K562 (cell line): Measurements from ENCODE around the gene EZH1. TPM values are rescaled to one million over a fixed set of nuclear protein-coding genes. Genes with fewer than 3 reads are reported as not detected.

Source experiments
- TAF1 ChIP-seq: IDR thresholded peaks from 2 replicates; pipeline ENCODE4 v1.6.1; 2011; ENCODE audit warnings: mild to moderate bottlenecking, low read length, moderate library complexity; ENCODE audit not compliant: insufficient read depth, control insufficient read depth, severe bottlenecking; ENCODE audit errors: extremely low read depth
- polyA plus RNA-seq, 8 experiments: library from polyadenylated mRNA; depleted of rRNA in 4 of 8; stranded (reverse) in 5 of 8; unstranded in 3 of 8; fragments of >200 nt; fragmentation: Nextera tagmentation in 2 of 8; fragmentation: Illumina TruSeq in 1 of 8; extraction: Ambion mirVana in 2 of 8; extraction: Trizol in 1 of 8; gene quantifications; 2 replicates each; pipeline versions ENCODE4 v1.2.1 to v1.2.3, GENCODE V29; 2011 to 2014; ENCODE audit warnings: inconsistent platforms in 1 of 8, missing spikeins in 1 of 8
- total RNA-seq, 7 experiments: library from RNA; depleted of rRNA in 6 of 7; stranded (reverse); fragments of >200 nt in 6 of 7; fragmentation: Illumina TruSeq in 2 of 7; extraction: Trizol in 2 of 7; gene quantifications; 2 replicates each; pipeline versions ENCODE4 v1.2.1 to v1.2.3, GENCODE V29; 2011 to 2021; ENCODE audit warnings: low replicate concordance in 1 of 7
- TF ChIP-seq, protein P1 (sequence below): sonication (generic); formaldehyde crosslinking; IDR thresholded peaks from 2 replicates; pipeline ENCODE4 v1.8.0; 2023; ENCODE audit warnings: mild to moderate bottlenecking, missing genetic modification reagents
- TF ChIP-seq, protein P2 (sequence below): fragments of 450-650 bp; IDR thresholded peaks from 2 replicates; pipeline ENCODE4 v1.6.1; 2016; ENCODE audit warnings: mild to moderate bottlenecking, moderate library complexity
- TF ChIP-seq, protein P3 (sequence below): fragments of 250-450 bp; sonication (Bioruptor Pico); IDR thresholded peaks from 2 replicates; pipeline ENCODE4 v1.5.0; 2021
- TF ChIP-seq, protein P4 (sequence below): fragments of 150-350 bp; IDR thresholded peaks from 2 replicates; pipeline ENCODE4 v1.6.1; 2014; ENCODE audit warnings: low read depth, mild to moderate bottlenecking, low read length, borderline replicate concordance

EZH1 gene
- total and polyA plus RNA-seq, 9 of the 15 experiments (the other 6 are each of a cell fraction or from before 2014, with no cell fraction given): 8.6 to 40.8 (median 22.9) TPM

DNA sequence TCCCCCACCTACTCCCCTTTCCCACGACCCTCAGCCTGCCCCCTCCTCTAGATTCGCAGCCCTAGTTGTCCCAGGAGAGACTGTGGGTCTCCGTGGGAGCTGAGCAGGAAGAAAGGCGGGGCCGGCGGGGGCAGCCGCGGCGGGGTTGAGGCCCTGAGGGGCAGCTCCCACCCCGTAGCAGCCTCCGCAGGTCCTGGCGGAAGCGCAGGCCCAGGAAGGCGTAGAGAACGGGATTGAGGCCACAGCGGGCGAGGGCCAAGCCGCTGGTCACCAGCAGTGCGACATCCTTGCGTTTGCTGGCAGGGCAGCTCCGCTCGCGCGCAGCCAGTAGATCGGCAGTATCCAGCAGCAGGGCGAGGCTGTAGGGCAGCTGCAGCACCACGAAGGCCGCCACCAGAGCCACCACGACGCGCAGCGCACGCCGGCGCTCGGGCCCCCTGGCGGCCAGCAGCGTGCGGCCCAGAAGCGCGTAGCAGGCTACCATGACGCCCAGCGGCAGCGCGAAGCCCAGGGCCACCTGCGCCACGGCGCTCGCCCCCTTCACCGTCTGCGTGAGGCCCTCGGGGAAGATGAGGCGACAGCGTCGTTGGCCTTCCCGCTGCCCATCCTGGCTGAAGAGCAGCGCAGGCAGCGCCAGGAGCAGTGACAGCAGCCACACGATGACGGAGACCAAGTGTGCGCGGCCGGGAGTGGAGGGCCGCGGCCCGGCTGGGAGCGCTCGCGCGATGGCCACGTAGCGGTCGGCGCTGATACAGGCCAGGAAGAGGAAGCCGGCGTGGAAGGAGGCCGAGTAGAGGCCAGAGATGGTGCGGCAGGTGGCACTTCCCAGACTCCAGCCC, 65.1 kb downstream of the EZH1 start (continued):
- TF ChIP-seq, protein P1, sequence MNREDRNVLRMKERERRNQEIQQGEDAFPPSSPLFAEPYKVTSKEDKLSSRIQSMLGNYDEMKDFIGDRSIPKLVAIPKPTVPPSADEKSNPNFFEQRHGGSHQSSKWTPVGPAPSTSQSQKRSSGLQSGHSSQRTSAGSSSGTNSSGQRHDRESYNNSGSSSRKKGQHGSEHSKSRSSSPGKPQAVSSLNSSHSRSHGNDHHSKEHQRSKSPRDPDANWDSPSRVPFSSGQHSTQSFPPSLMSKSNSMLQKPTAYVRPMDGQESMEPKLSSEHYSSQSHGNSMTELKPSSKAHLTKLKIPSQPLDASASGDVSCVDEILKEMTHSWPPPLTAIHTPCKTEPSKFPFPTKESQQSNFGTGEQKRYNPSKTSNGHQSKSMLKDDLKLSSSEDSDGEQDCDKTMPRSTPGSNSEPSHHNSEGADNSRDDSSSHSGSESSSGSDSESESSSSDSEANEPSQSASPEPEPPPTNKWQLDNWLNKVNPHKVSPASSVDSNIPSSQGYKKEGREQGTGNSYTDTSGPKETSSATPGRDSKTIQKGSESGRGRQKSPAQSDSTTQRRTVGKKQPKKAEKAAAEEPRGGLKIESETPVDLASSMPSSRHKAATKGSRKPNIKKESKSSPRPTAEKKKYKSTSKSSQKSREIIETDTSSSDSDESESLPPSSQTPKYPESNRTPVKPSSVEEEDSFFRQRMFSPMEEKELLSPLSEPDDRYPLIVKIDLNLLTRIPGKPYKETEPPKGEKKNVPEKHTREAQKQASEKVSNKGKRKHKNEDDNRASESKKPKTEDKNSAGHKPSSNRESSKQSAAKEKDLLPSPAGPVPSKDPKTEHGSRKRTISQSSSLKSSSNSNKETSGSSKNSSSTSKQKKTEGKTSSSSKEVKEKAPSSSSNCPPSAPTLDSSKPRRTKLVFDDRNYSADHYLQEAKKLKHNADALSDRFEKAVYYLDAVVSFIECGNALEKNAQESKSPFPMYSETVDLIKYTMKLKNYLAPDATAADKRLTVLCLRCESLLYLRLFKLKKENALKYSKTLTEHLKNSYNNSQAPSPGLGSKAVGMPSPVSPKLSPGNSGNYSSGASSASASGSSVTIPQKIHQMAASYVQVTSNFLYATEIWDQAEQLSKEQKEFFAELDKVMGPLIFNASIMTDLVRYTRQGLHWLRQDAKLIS: peak; percentile 67; the same call in 1 of the 2 replicates
- TF ChIP-seq, protein P2, sequence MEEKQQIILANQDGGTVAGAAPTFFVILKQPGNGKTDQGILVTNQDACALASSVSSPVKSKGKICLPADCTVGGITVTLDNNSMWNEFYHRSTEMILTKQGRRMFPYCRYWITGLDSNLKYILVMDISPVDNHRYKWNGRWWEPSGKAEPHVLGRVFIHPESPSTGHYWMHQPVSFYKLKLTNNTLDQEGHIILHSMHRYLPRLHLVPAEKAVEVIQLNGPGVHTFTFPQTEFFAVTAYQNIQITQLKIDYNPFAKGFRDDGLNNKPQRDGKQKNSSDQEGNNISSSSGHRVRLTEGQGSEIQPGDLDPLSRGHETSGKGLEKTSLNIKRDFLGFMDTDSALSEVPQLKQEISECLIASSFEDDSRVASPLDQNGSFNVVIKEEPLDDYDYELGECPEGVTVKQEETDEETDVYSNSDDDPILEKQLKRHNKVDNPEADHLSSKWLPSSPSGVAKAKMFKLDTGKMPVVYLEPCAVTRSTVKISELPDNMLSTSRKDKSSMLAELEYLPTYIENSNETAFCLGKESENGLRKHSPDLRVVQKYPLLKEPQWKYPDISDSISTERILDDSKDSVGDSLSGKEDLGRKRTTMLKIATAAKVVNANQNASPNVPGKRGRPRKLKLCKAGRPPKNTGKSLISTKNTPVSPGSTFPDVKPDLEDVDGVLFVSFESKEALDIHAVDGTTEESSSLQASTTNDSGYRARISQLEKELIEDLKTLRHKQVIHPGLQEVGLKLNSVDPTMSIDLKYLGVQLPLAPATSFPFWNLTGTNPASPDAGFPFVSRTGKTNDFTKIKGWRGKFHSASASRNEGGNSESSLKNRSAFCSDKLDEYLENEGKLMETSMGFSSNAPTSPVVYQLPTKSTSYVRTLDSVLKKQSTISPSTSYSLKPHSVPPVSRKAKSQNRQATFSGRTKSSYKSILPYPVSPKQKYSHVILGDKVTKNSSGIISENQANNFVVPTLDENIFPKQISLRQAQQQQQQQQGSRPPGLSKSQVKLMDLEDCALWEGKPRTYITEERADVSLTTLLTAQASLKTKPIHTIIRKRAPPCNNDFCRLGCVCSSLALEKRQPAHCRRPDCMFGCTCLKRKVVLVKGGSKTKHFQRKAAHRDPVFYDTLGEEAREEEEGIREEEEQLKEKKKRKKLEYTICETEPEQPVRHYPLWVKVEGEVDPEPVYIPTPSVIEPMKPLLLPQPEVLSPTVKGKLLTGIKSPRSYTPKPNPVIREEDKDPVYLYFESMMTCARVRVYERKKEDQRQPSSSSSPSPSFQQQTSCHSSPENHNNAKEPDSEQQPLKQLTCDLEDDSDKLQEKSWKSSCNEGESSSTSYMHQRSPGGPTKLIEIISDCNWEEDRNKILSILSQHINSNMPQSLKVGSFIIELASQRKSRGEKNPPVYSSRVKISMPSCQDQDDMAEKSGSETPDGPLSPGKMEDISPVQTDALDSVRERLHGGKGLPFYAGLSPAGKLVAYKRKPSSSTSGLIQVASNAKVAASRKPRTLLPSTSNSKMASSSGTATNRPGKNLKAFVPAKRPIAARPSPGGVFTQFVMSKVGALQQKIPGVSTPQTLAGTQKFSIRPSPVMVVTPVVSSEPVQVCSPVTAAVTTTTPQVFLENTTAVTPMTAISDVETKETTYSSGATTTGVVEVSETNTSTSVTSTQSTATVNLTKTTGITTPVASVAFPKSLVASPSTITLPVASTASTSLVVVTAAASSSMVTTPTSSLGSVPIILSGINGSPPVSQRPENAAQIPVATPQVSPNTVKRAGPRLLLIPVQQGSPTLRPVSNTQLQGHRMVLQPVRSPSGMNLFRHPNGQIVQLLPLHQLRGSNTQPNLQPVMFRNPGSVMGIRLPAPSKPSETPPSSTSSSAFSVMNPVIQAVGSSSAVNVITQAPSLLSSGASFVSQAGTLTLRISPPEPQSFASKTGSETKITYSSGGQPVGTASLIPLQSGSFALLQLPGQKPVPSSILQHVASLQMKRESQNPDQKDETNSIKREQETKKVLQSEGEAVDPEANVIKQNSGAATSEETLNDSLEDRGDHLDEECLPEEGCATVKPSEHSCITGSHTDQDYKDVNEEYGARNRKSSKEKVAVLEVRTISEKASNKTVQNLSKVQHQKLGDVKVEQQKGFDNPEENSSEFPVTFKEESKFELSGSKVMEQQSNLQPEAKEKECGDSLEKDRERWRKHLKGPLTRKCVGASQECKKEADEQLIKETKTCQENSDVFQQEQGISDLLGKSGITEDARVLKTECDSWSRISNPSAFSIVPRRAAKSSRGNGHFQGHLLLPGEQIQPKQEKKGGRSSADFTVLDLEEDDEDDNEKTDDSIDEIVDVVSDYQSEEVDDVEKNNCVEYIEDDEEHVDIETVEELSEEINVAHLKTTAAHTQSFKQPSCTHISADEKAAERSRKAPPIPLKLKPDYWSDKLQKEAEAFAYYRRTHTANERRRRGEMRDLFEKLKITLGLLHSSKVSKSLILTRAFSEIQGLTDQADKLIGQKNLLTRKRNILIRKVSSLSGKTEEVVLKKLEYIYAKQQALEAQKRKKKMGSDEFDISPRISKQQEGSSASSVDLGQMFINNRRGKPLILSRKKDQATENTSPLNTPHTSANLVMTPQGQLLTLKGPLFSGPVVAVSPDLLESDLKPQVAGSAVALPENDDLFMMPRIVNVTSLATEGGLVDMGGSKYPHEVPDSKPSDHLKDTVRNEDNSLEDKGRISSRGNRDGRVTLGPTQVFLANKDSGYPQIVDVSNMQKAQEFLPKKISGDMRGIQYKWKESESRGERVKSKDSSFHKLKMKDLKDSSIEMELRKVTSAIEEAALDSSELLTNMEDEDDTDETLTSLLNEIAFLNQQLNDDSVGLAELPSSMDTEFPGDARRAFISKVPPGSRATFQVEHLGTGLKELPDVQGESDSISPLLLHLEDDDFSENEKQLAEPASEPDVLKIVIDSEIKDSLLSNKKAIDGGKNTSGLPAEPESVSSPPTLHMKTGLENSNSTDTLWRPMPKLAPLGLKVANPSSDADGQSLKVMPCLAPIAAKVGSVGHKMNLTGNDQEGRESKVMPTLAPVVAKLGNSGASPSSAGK: peak; percentile 91
- TF ChIP-seq, protein P3, sequence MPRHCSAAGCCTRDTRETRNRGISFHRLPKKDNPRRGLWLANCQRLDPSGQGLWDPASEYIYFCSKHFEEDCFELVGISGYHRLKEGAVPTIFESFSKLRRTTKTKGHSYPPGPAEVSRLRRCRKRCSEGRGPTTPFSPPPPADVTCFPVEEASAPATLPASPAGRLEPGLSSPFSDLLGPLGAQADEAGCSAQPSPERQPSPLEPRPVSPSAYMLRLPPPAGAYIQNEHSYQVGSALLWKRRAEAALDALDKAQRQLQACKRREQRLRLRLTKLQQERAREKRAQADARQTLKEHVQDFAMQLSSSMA (CRISPR knock-in tag): no peak
- TF ChIP-seq, protein P4, sequence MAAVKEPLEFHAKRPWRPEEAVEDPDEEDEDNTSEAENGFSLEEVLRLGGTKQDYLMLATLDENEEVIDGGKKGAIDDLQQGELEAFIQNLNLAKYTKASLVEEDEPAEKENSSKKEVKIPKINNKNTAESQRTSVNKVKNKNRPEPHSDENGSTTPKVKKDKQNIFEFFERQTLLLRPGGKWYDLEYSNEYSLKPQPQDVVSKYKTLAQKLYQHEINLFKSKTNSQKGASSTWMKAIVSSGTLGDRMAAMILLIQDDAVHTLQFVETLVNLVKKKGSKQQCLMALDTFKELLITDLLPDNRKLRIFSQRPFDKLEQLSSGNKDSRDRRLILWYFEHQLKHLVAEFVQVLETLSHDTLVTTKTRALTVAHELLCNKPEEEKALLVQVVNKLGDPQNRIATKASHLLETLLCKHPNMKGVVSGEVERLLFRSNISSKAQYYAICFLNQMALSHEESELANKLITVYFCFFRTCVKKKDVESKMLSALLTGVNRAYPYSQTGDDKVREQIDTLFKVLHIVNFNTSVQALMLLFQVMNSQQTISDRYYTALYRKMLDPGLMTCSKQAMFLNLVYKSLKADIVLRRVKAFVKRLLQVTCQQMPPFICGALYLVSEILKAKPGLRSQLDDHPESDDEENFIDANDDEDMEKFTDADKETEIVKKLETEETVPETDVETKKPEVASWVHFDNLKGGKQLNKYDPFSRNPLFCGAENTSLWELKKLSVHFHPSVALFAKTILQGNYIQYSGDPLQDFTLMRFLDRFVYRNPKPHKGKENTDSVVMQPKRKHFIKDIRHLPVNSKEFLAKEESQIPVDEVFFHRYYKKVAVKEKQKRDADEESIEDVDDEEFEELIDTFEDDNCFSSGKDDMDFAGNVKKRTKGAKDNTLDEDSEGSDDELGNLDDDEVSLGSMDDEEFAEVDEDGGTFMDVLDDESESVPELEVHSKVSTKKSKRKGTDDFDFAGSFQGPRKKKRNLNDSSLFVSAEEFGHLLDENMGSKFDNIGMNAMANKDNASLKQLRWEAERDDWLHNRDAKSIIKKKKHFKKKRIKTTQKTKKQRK: no peak
- TF ChIP-seq TAF1: no peak
